ENCODE results near the gene CAV3.

Gene CAV3

DNA sequence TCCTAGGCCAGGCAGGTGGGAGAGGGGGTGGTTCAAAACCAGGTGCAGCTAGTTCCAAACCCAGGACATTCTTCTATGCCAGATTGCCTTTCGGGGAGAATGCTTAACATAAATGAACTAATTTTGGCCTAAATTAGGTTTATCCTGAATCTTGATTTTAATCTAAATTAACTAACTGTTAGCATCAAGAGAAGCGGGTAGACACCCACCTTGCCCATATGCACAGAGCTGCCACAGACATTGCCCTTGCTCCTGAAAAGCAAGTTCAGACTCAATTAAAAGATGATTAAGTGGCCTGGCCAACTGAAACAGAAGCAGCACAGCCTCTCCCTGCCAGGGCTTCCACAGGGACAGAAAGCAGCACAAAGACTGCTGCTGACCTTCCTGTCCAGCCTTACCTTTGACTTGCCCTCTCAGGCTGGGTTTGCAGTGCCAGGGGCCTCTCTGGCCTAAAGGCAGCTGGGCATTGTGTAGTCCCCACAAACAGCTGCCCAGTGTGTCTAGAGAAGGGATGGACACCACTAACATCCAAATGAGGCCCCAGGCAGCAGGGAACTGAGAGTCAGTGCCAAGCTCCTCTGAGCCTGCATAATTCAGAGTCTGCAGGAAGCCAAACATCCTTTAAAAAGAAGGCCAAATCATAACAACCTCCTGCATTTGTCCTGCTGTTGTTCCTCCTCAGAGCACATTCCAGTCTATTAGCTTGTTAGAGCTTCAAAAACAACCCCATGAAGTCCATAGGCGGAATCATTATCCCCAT lies 51.3 kb downstream of the CAV3 start:
- H3K4me1 Mint-ChIP-seq: no peaks in the 10 kb centered on the region
- H3K27ac Mint-ChIP-seq: no peak overlapping the region
- ATAC-seq: no peak
- H3K9me3 Mint-ChIP-seq: peaks cover 0 to 9% of the 10 kb centered on the region in 2 donors
- H3K27me3 Mint-ChIP-seq: no peaks in the 10 kb centered on the region
- DNase-seq: no peak
- no peak overlapping the region for H3K4me3 Mint-ChIP-seq

GRCh38 chr3:8790529-8790928 lies 56.9 kb downstream of the CAV3 start:
- no peak overlapping the region for H3K4me3 Mint-ChIP-seq
- no peak for DNase-seq
- peaks cover 0 to 15% of the 10 kb centered on the region in 2 donors for H3K9me3 Mint-ChIP-seq
- H3K27ac Mint-ChIP-seq: no peak overlapping the region
- no peaks in the 10 kb centered on the region for H3K4me1 Mint-ChIP-seq
- no peak for ATAC-seq
- H3K27me3 Mint-ChIP-seq: no peaks in the 10 kb centered on the region

DNA sequence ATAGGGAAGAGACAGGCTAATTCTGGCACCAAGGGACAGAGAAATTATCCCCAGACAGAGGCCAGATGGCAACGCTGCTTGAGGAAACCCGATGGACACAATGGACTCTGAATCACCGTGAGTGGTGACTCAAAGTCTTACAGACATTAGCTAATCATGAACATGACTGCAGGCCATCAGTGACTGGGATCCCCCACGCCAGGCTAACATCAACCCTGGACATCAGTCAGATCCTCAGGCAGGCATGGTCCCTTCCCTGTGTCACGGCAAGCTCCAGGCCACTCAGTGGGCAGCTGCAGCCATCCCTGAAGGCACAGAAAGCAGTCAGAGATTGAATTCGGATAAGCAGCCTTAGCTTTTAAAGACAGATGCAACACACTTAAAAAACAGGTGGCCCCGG lies 59.6 kb downstream of the CAV3 start:
- no peak for ATAC-seq
- Mint-ChIP-seq H3K27me3 (no peaks in the 10 kb centered on the region), H3K4me1 (no peaks in the 10 kb centered on the region), H3K4me3 (no peak overlapping the region), H3K9me3 (peaks cover 0 to 15% of the 10 kb centered on the region in 2 donors), H3K27ac (no peak overlapping the region)
- DNase-seq: no peak

- no peak overlapping the region for H3K4me3 Mint-ChIP-seq
- H3K4me1 Mint-ChIP-seq: no peaks in the 10 kb centered on the region
- no peaks in the 10 kb centered on the region for H3K27me3 Mint-ChIP-seq
- ATAC-seq (no peak), DNase-seq (no peak)
- H3K9me3 Mint-ChIP-seq: peaks cover 0 to 11% of the 10 kb centered on the region in 2 donors
- no peak overlapping the region for H3K27ac Mint-ChIP-seq
Observed at GRCh38 chr3:8794247-8794646, 60.6 kb downstream of the CAV3 start.

Measured in stimulated activated naive CD8-positive, alpha-beta T cell treated with anti-CD3 and anti-CD28 coated beads, Interleukin-15, amount 100 ng/mL, for 72 hours (primary cell).